Endothelial cell (in vitro differentiated cells): Measurements from ENCODE around the gene PGAP1. TPM values are rescaled to one million over a fixed set of nuclear protein-coding genes. Genes with fewer than 3 reads are reported as not detected.

Experiments used
- DNase-seq: peaks from one replicate; pipeline ENCODE4 v3.0.0; 2021; ENCODE audit warnings: low spot score
- H3K27ac Mint-ChIP-seq: one replicate; pipeline ENCODE4 v1.8.0; 2021; ENCODE audit warnings: mixed read lengths, inconsistent platforms; ENCODE audit not compliant: unreplicated experiment
- H3K27me3 Mint-ChIP-seq: one replicate; pipeline ENCODE4 v1.8.0; 2021; ENCODE audit warnings: mild to moderate bottlenecking, moderate library complexity, mixed read lengths, inconsistent platforms; ENCODE audit not compliant: unreplicated experiment
- H3K36me3 Mint-ChIP-seq: one replicate; pipeline ENCODE4 v1.8.0; 2021; ENCODE audit warnings: mild to moderate bottlenecking, low read depth, mixed read lengths, inconsistent platforms; ENCODE audit not compliant: unreplicated experiment
- H3K4me1 Mint-ChIP-seq: one replicate; pipeline ENCODE4 v1.8.0; 2021; ENCODE audit warnings: mild to moderate bottlenecking, mixed read lengths, inconsistent platforms; ENCODE audit not compliant: unreplicated experiment
- H3K4me3 Mint-ChIP-seq: one replicate; pipeline ENCODE4 v1.8.0; 2021; ENCODE audit warnings: mild to moderate bottlenecking, mixed read lengths, inconsistent platforms; ENCODE audit not compliant: unreplicated experiment
- H3K9me3 Mint-ChIP-seq: one replicate; pipeline ENCODE4 v1.8.0; 2021; ENCODE audit warnings: mixed read lengths, inconsistent platforms; ENCODE audit not compliant: unreplicated experiment
- CTCF ChIP-seq: fragments of 200-600 bp; sonication (generic); IDR thresholded peaks from one replicate; pipeline ENCODE4 v1.5.0; 2021; ENCODE audit warnings: antibody characterized with exemption; ENCODE audit not compliant: unreplicated experiment
- total RNA-seq: library from RNA; stranded (reverse); fragmentation: NEBNext Ultra II Directional; extraction: Animal tissue kit (Norgen Biotek cat#: 25700); gene quantifications from one replicate; pipeline ENCODE4 v1.2.1, GENCODE V29; 2021; ENCODE audit not compliant: unreplicated experiment

Gene PGAP1
- total RNA-seq, 1 donor from 2014 or later, result 32.9 TPM

- DNase-seq, result no peak
- Mint-ChIP-seq H3K4me1 (no peaks in the 10 kb centered on the region), H3K9me3 (no peaks in the 10 kb centered on the region), H3K27me3 (no peaks in the 10 kb centered on the region), H3K4me3 (no peak overlapping the region), H3K27ac (no peak overlapping the region), H3K36me3 (no peaks in the 10 kb centered on the region)
- TF ChIP-seq CTCF, result no peak
Measured at GRCh38 chr2:196952936-196953335, 26.4 kb upstream of the PGAP1 start.

GRCh38 chr2:196951973-196952372 lies 25.5 kb upstream of the PGAP1 start:
- H3K4me1 Mint-ChIP-seq, result no peaks in the 10 kb centered on the region
- TF ChIP-seq CTCF, result no peak
- no peak for DNase-seq
- no peaks in the 10 kb centered on the region for H3K36me3 Mint-ChIP-seq
- H3K4me3 Mint-ChIP-seq, result no peak overlapping the region
- H3K27ac Mint-ChIP-seq, result no peak overlapping the region
- H3K27me3 Mint-ChIP-seq, result no peaks in the 10 kb centered on the region
- no peaks in the 10 kb centered on the region for H3K9me3 Mint-ChIP-seq

- Mint-ChIP-seq H3K9me3 (no peaks in the 10 kb centered on the region), H3K27ac (no peak overlapping the region), H3K27me3 (no peaks in the 10 kb centered on the region), H3K36me3 (no peaks in the 10 kb centered on the region), H3K4me3 (no peak overlapping the region), H3K4me1 (no peaks in the 10 kb centered on the region)
- no peak for DNase-seq
- TF ChIP-seq CTCF, result no peak
Measured at GRCh38 chr2:196949116-196949515, 22.6 kb upstream of the PGAP1 start.

- peaks cover 3% of the 10 kb centered on the region for H3K4me1 Mint-ChIP-seq
- no peaks in the 10 kb centered on the region for H3K27me3 Mint-ChIP-seq
- TF ChIP-seq CTCF, result no peak
- H3K4me3 Mint-ChIP-seq, result no peak overlapping the region
- H3K36me3 Mint-ChIP-seq, result no peaks in the 10 kb centered on the region
- DNase-seq, result no peak
- no peaks in the 10 kb centered on the region for H3K9me3 Mint-ChIP-seq
- H3K27ac Mint-ChIP-seq, result no peak overlapping the region
Measured at GRCh38 chr2:196944570-196944969, 18.1 kb upstream of the PGAP1 start.

- no peak overlapping the region for H3K4me3 Mint-ChIP-seq
- H3K4me1 Mint-ChIP-seq, result peaks cover 3% of the 10 kb centered on the region
- no peak for TF ChIP-seq CTCF
- DNase-seq, result no peak
- no peaks in the 10 kb centered on the region for H3K36me3 Mint-ChIP-seq
- H3K27me3 Mint-ChIP-seq, result no peaks in the 10 kb centered on the region
- H3K27ac Mint-ChIP-seq, result no peak overlapping the region
- H3K9me3 Mint-ChIP-seq, result no peaks in the 10 kb centered on the region
Measured at GRCh38 chr2:196941398-196942078, 15.0 kb upstream of the PGAP1 start.
